ENCODE data around the gene NAB2. TPM values are rescaled to one million over a fixed set of nuclear protein-coding genes. Genes with fewer than 3 reads are reported as not detected.

NAB2 gene
- polyA plus RNA-seq, 3 donors, result 1.00 to 8.3 (median 2.7) TPM

GRCh38 chr12:57110104-57111030 is 21.5 kb downstream of the NAB2 start:
- Histone ChIP-seq H3K36me3 (replicated peaks in 1 of 2; ENCODE audit: control insufficient read depth in 1 of 2, insufficient read depth in 2 of 2, low read length in 2 of 2) (peaks cover 30 to 34% of the 10 kb centered on the region in 2 donors), H3K4me1 (ENCODE audit: control insufficient read depth in 1 of 2, insufficient read depth in 2 of 2, low read length in 2 of 2) (peaks cover 39 to 64% of the 10 kb centered on the region in 2 donors), H3K9ac (ENCODE audit: insufficient read depth, low read length, poor library complexity, severe bottlenecking) (peak overlapping the region; percentile 97), H3K4me3 (replicated peaks in 1 of 3; ENCODE audit: low read depth in 2 of 3, low read length in 3 of 3) (peak overlapping the region; percentile 69 to 100 (median 75)), H3K27me3 (ENCODE audit: control insufficient read depth in 2 of 2, insufficient read depth in 2 of 2, low read length in 2 of 2) (no peaks in the 10 kb centered on the region), H3K4me2 (replicated peaks; ENCODE audit: extremely low read depth, low read length, poor library complexity, severe bottlenecking) (peak overlapping the region; percentile 95), H3K9me3 (replicated peaks in 1 of 2; ENCODE audit: control insufficient read depth in 1 of 2, insufficient read depth in 1 of 2, low read length in 2 of 2) (no peaks in the 10 kb centered on the region), H3K27ac (ENCODE audit: low read depth in 1 of 2, low read length in 2 of 2) (peak overlapping the region; percentile 100), H2AFZ (ENCODE audit: insufficient read depth, low read depth, low read length, poor library complexity, severe bottlenecking) (peak overlapping the region; percentile 64), H3K79me2 (ENCODE audit: insufficient read depth, low read length) (peaks cover 60% of the 10 kb centered on the region), H4K20me1 (ENCODE audit: insufficient read depth, low read length) (peaks cover 50% of the 10 kb centered on the region)
- no peaks in the 10 kb centered on the region for H3K9me3 Mint-ChIP-seq
- 8% methylated on average over 15 of the region's 28 CpGs for WGBS (ENCODE audit: insufficient coverage)
- peaks cover 0 to 5% (median 0%) of the 10 kb centered on the region in 3 donors for H3K27me3 Mint-ChIP-seq (ENCODE audit: low read depth in 3 of 3)
- intact Hi-C loops (cut with micrococcal nuclease), result loop anchor here (5.0 kb wide), 2 partner anchors 33 to 38 kb away; partner anchors contain the start of gene NEMP1 (in 1 of the 2)
- peaks cover 59% of the 10 kb centered on the region for H3K4me1 Mint-ChIP-seq
- no peak for TF ChIP-seq CTCF (IDR thresholded peaks at IDR 0.05)
- DNase-seq, result peak; percentile 53 to 80 (median 55)
- H3K27ac Mint-ChIP-seq, result peak overlapping the region; percentile 95 to 100 (median 99)
- peak overlapping the region; percentile 98 to 99 for H3K4me3 Mint-ChIP-seq
- peaks cover 30 to 35% of the 10 kb centered on the region in 2 donors for H3K36me3 Mint-ChIP-seq

GRCh38 chr12:57111031-57111734 is 22.3 kb downstream of the NAB2 start, which contains the start of gene STAT6:
TSS of gene STAT6 (minus strand) at chr12:57111362. CDS start at chr12:57108278, 3,084 bp downstream.
- WGBS (ENCODE audit: insufficient coverage), result 0% methylated on average over 6 of the region's 13 CpGs
- Mint-ChIP-seq H3K27me3 (ENCODE audit: low read depth in 3 of 3) (peaks cover 0 to 5% (median 2%) of the 10 kb centered on the region in 3 donors), H3K4me3 (peak within 1 kb of the TSS; percentile 98 to 99), H3K36me3 (peaks cover 22 to 26% of the 10 kb centered on the region in 2 donors), H3K9me3 (no peaks in the 10 kb centered on the region), H3K4me1 (peaks cover 56% of the 10 kb centered on the region), H3K27ac (peak within 1 kb of the TSS; percentile 95 to 100 (median 99))
- Histone ChIP-seq H2AFZ (ENCODE audit: insufficient read depth, low read depth, low read length, poor library complexity, severe bottlenecking) (peak within 1 kb of the TSS; percentile 64), H4K20me1 (ENCODE audit: insufficient read depth, low read length) (peaks cover 42% of the 10 kb centered on the region), H3K9ac (ENCODE audit: insufficient read depth, low read length, poor library complexity, severe bottlenecking) (peak within 1 kb of the TSS; percentile 97), H3K4me2 (replicated peaks; ENCODE audit: extremely low read depth, low read length, poor library complexity, severe bottlenecking) (peak within 1 kb of the TSS; percentile 95), H3K27ac (ENCODE audit: low read depth in 1 of 2, low read length in 2 of 2) (peak within 1 kb of the TSS; percentile 100), H3K79me2 (ENCODE audit: insufficient read depth, low read length) (peaks cover 52% of the 10 kb centered on the region), H3K4me1 (ENCODE audit: control insufficient read depth in 1 of 2, insufficient read depth in 2 of 2, low read length in 2 of 2) (peaks cover 39 to 59% of the 10 kb centered on the region in 2 donors), H3K27me3 (ENCODE audit: control insufficient read depth in 2 of 2, insufficient read depth in 2 of 2, low read length in 2 of 2) (no peaks in the 10 kb centered on the region), H3K4me3 (replicated peaks in 1 of 3; ENCODE audit: low read depth in 2 of 3, low read length in 3 of 3) (peak within 1 kb of the TSS; percentile 69 to 100 (median 75)), H3K9me3 (replicated peaks in 1 of 2; ENCODE audit: control insufficient read depth in 1 of 2, insufficient read depth in 1 of 2, low read length in 2 of 2) (no peaks in the 10 kb centered on the region), H3K36me3 (replicated peaks in 1 of 2; ENCODE audit: control insufficient read depth in 1 of 2, insufficient read depth in 2 of 2, low read length in 2 of 2) (peaks cover 22 to 26% of the 10 kb centered on the region in 2 donors)
- intact Hi-C loops (cut with micrococcal nuclease), result loop anchor here (5.0 kb wide), 2 partner anchors 34 to 39 kb away; partner anchors contain the start of gene NEMP1 (in 1 of the 2)
- TF ChIP-seq CTCF (IDR thresholded peaks at IDR 0.05), result no peak
- peak; percentile 90 to 91 (median 90) for DNase-seq
